Breast epithelium (tissue), 4 donors: ENCODE data around the gene OR1F1. TPM values are rescaled to one million over a fixed set of nuclear protein-coding genes. Genes with fewer than 3 reads are reported as not detected.

Experiments
- DNase-seq, 2 donors: peaks; one replicate each; pipeline ENCODE4 v3.0.0-alpha.2; 2019; ENCODE audit warnings: low spot score in 2 of 2
- H3K27ac ChIP-seq, 2 donors: fragments of 200-600 bp; sonication (generic) in 1 of 2; one replicate each; pipeline ENCODE4 v1.5.1; 2016 to 2019; ENCODE audit warnings: mild to moderate bottlenecking in 1 of 2
- H3K27me3 ChIP-seq, 2 donors: fragments of 200-600 bp; sonication (generic) in 1 of 2; one replicate each; pipeline versions ENCODE4 v1.5.1 to v1.6.0; 2017 to 2019; ENCODE audit warnings: control low read depth in 1 of 2, mild to moderate bottlenecking in 1 of 2
- H3K36me3 ChIP-seq: fragments of 200-600 bp; one replicate; pipeline ENCODE4 v1.5.1; 2019
- H3K4me1 ChIP-seq, 2 donors: fragments of 200-600 bp; sonication (generic); one replicate each; pipeline ENCODE4 v1.5.1; 2016 to 2019; ENCODE audit warnings: control low read depth in 1 of 2
- H3K4me3 ChIP-seq, 3 donors: fragments of 200-600 bp; sonication (generic); 1 replicate in 2 of 3; 2 replicates in 1 of 3; pipeline ENCODE4 v1.5.1; 2016 to 2019; ENCODE audit warnings: mild to moderate bottlenecking in 3 of 3, moderate library complexity in 2 of 3
- H3K9me3 ChIP-seq, 2 donors: fragments of 200-600 bp; sonication (generic) in 1 of 2; one replicate each; pipeline ENCODE4 v1.5.1; 2016 to 2019; ENCODE audit warnings: control low read depth in 1 of 2
- POLR2A ChIP-seq: fragments of 450-650 bp; IDR thresholded peaks from one replicate; pipeline ENCODE4 v1.6.1; 2016; ENCODE audit warnings: antibody characterized with exemption, mild to moderate bottlenecking, moderate library complexity
- POLR2AphosphoS5 ChIP-seq, 3 donors: sonication (generic); formaldehyde crosslinking; IDR thresholded peaks; one replicate each; pipeline ENCODE4 v1.6.1; 2017; ENCODE audit warnings: antibody characterized with exemption in 3 of 3
- intact Hi-C: fragments of 100-400 bp; cut with DNase I; formaldehyde crosslinking; loops from one replicate; pipeline ENCODE4 v1.15.1; 2023; ENCODE audit warnings: low total_unique reads
- total RNA-seq, 3 donors: library from RNA; depleted of rRNA; stranded (reverse); fragments of >200 nt; gene quantifications; one replicate each; pipeline ENCODE4 v1.1.0, GENCODE V29; 2016
- TF ChIP-seq, protein P1 (sequence below), 3 donors: fragments of 450-650 bp; IDR thresholded peaks; one replicate each; pipeline ENCODE4 v1.5.1; 2016 to 2017; ENCODE audit warnings: antibody characterized with exemption in 3 of 3, mild to moderate bottlenecking in 3 of 3, moderate library complexity in 3 of 3

Gene OR1F1
- total RNA-seq, 3 donors from 2014 or later: not detected

GRCh38 chr16:3171181-3171854 is 16.7 kb upstream of the OR1F1 start:
- no peak for DNase-seq
- H3K27ac ChIP-seq: no peak overlapping the region
- TF ChIP-seq POLR2AphosphoS5 (IDR thresholded peaks at IDR 0.05): no peak
- TF ChIP-seq, protein P1, sequence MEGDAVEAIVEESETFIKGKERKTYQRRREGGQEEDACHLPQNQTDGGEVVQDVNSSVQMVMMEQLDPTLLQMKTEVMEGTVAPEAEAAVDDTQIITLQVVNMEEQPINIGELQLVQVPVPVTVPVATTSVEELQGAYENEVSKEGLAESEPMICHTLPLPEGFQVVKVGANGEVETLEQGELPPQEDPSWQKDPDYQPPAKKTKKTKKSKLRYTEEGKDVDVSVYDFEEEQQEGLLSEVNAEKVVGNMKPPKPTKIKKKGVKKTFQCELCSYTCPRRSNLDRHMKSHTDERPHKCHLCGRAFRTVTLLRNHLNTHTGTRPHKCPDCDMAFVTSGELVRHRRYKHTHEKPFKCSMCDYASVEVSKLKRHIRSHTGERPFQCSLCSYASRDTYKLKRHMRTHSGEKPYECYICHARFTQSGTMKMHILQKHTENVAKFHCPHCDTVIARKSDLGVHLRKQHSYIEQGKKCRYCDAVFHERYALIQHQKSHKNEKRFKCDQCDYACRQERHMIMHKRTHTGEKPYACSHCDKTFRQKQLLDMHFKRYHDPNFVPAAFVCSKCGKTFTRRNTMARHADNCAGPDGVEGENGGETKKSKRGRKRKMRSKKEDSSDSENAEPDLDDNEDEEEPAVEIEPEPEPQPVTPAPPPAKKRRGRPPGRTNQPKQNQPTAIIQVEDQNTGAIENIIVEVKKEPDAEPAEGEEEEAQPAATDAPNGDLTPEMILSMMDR (IDR thresholded peaks at IDR 0.05): no peak
- no peak for TF ChIP-seq POLR2A
- peak overlapping the region in 2 of 3 donors; percentile 36 to 52 for H3K4me3 ChIP-seq
- no peaks in the 10 kb centered on the region for H3K36me3 ChIP-seq
- peaks cover 6 to 82% of the 10 kb centered on the region in 2 donors for H3K27me3 ChIP-seq
- no peaks in the 10 kb centered on the region for H3K4me1 ChIP-seq
- intact Hi-C loops: no loop called here
- no peaks in the 10 kb centered on the region for H3K9me3 ChIP-seq

DNA sequence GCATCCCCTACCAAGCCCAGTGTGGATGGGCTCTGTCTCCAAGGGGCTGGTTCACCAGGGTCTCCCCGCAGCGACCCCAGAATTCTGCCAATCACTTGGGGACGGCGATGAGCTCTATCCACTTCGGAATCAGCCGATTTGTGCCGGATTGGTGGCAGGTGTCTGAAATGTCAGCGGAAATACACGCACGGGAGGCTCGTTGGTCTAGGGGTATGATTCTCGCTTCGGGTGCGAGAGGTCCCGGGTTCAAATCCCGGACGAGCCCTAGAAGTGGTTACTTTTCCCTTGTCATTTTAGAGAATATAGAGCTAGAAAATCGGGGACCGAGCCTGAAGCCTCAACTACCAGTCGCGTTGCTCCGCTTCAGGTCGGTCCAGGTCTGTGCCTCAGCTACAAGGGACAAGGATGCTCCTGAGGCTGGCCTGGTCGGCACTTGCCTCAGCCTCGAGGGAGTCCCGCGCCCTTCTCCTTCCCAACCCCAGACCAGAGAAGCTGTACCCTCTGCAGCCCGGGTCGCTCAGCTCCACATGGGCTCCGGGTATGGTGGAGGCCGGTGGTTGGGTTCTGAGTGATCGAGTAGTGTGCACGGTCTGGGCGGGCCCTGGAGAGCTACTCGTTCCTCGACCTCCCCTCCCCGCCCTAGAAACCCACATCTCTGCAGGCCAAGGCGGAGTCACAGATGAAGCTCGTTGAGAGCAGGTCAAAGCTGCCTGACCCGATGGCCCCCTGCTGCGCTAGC is 16.0 kb upstream of the OR1F1 start:
- Histone ChIP-seq H3K36me3 (no peaks in the 10 kb centered on the region), H3K27ac (no peak overlapping the region), H3K9me3 (no peaks in the 10 kb centered on the region), H3K4me1 (no peaks in the 10 kb centered on the region), H3K4me3 (peak overlapping the region in 1 of 3 donors; percentile 52), H3K27me3 (peaks cover 6 to 89% of the 10 kb centered on the region in 2 donors)
- DNase-seq: no peak
- intact Hi-C loops: no loop called here
- TF ChIP-seq POLR2A (no peak), POLR2AphosphoS5 (IDR thresholded peaks at IDR 0.05) (no peak)
- TF ChIP-seq, protein P1 (IDR thresholded peaks at IDR 0.05): no peak

DNA sequence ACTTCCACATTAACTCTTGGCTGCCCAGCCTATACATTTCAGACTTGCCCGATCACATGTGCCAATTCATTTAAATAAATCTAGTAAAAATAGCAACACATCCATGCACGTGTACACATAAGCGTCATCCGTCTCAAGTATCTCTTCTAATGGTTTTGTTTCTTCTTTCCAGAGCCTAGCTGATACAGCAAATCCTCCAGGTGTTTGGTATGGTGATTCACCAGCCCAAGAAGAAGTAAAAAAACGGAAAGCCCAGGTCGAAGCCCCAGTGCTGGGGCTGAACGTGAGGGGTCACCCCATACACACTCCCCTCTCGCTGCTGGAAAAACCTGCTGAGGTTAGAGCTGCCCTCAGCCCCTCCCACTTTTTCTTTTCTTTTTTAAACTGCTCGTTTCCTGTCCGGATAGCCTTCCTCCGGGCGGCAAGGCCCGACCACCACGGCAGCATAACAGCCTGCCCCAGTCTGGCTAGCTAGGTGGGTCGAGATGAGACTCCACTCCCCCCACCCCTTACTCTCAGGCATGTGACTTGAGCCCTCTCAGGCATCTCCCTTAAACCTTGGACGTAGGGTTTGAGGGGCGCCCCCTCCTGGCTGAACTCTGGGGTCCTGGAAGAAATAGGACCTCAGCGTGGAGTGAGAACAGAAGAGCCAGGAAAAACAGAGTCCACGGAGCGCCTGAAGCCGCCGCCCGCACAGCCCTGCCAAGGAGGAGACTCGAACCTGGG is 13.9 kb upstream of the OR1F1 start:
- no peak for DNase-seq
- Histone ChIP-seq H3K9me3 (no peaks in the 10 kb centered on the region), H3K27ac (no peak overlapping the region), H3K4me3 (no peak overlapping the region), H3K36me3 (no peaks in the 10 kb centered on the region), H3K4me1 (no peaks in the 10 kb centered on the region), H3K27me3 (peaks cover 6 to 95% of the 10 kb centered on the region in 2 donors)
- TF ChIP-seq POLR2AphosphoS5 (IDR thresholded peaks at IDR 0.05) (no peak), POLR2A (no peak)
- TF ChIP-seq, protein P1 (IDR thresholded peaks at IDR 0.05): no peak
- intact Hi-C loops: no loop called here

DNA sequence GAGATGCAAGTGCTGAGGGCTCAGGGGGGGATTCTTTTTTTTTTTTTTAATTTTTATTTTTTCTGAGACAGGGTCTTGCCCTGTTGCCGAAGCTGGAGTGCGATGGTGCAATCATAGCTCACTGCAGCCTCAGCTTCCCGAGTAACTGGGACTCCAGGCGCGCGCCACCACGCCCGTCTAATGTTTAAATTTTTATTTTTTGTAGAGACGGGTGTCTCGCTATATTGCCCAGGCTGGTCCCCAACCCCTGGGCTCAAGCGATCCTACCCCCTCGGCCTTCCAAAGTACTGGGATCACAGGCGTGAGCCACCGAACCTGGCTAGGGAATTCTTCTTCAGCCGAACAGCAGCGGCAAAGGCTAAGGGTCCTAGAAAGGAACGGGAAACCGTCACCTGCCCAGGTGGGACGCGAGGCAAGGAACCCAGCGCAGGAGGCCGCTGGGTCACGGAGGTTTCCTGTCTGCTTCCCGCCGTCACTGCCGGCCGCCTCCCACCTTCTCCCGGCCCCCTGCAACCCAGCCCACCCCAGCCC is 13.3 kb upstream of the OR1F1 start:
- H3K4me3 ChIP-seq: no peak overlapping the region
- DNase-seq: no peak
- H3K9me3 ChIP-seq: no peaks in the 10 kb centered on the region
- no peaks in the 10 kb centered on the region for H3K4me1 ChIP-seq
- no peaks in the 10 kb centered on the region for H3K36me3 ChIP-seq
- intact Hi-C loops: no loop called here
- H3K27ac ChIP-seq: no peak overlapping the region
- H3K27me3 ChIP-seq: peaks cover 6 to 96% of the 10 kb centered on the region in 2 donors
- TF ChIP-seq POLR2A (no peak), POLR2AphosphoS5 (IDR thresholded peaks at IDR 0.05) (no peak)
- TF ChIP-seq, protein P1 (IDR thresholded peaks at IDR 0.05): no peak
